HG02571 (cell line): ENCODE results near the gene TCF7L2.

Source experiments
- ATAC-seq: cut with Tn5 transposase; IDR thresholded peaks from one replicate; pipeline ENCODE4 v1.9.1; 2021; ENCODE audit warnings: mild to moderate bottlenecking, moderate library complexity; ENCODE audit not compliant: unreplicated experiment

The TCF7L2 gene

DNA sequence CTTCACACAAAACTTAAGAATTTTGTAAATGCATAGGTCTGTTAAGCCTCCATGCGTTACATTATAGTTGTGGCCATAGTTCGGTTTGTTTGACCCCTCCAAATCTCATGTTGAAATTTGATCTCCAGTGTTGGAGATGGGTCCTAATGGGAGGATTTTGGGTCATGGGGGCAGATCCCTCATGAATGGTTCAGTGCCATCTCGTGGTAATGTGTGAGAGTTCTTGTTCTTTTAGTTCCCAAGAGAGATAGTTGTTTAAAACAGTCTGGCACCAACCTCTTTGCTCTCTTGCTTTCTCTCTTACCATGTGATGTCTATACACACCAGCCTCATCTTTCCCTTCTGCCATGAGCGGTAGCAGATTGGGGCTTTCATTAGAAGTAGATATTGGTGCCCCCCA is 264.3 kb downstream of the TCF7L2 start:
- no peak for ATAC-seq

GRCh38 chr10:113216102-113216501 is 266.1 kb downstream of the TCF7L2 start:
- ATAC-seq: no peak
